Stimulated activated CD4-positive, alpha-beta T cell treated with anti-CD3 and anti-CD28 coated beads, Interleukin-15, amount 100 ng/mL, for 48 hours (primary cell): Measurements from ENCODE around the gene MGAT3.
"Not testable (repeated sequence)": the region's sequence is repeated elsewhere in the genome, so short reads cannot be mapped to it uniquely, and the experiment has no call there.

Source experiments
- DNase-seq, 2 donors: peaks; one replicate each; pipeline ENCODE4 v3.0.0-alpha.2; 2020; ENCODE audit warnings: low read depth in 2 of 2

The MGAT3 gene

GRCh38 chr22:39490135-39490798, 33.5 kb downstream of the MGAT3 start:
- peak; percentile 68 to 74 for DNase-seq

DNA sequence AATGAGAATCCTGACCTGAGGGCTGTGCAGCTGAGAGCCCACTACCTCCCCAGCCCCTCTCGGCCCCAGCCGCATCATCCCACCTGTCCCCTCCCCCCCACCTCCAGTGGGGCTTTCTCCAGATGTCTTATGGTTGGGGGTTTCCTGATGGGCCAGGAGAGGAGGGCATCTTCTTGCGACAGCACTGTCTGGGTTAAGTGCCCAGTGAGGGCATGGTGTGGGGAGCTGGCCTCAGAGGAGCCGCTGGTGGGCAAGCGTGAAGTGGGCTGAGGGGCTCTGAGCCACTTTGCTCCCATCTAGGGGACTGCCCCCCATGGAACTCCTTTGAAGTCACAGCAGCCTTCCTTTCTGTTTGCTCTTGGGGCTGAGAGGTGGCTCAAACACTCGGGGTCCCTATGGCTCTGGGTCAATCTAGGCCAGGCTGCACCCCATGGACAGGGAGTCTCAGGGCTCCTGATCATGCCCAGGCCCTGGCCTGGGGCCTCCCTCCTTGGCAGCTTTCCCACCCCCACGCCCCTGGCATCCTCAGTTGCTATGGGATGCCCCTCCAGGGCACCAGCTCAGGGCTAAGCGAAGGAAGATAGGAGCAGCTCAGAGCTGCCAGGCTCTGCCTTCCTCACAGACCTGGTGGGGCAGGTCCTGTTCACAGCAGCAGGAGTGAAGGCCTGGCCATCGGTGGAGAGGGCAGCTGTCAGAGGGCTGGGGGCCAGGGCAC, 34.3 kb downstream of the MGAT3 start:
- no peak for DNase-seq

DNA sequence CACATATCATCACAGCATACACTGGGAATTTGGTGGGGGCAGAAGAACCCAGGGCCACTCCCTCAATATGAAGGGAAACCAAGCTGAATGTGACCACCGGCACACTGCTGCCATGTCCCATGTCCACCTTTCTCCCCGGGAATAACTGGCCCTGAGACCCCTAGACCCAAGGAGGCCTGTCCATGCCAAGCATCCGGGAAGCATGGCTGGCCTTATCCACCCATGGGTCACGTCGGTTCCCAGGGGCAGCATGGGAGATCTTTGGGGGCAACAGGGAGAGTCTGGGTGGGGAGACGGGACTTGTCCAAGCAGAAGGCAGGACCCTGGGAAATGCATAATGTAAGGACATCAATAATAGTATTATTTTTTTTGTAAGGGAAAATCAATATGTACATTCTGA, 34.9 kb downstream of the MGAT3 start:
- DNase-seq = no peak

DNA sequence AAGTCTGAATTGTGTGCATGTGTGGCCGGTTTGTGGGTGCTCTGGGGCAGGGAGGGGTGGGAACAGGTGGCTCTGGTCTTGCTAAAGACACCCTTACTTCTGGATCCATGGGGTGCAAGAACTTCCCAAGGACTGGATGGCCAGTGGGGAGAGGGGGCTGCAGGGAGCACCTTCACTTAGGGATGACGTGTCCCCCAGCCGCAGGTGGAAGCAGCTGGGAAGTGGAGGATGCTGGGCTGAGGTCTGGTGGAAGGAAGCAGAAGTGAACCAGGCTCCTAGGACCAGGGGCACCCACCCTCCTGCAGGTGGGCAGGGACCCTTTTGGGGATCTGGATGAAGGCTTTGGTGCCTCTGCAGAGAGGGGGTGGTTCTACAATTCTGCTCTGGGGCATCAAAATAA, 35.4 kb downstream of the MGAT3 start:
- DNase-seq = no peak

DNA sequence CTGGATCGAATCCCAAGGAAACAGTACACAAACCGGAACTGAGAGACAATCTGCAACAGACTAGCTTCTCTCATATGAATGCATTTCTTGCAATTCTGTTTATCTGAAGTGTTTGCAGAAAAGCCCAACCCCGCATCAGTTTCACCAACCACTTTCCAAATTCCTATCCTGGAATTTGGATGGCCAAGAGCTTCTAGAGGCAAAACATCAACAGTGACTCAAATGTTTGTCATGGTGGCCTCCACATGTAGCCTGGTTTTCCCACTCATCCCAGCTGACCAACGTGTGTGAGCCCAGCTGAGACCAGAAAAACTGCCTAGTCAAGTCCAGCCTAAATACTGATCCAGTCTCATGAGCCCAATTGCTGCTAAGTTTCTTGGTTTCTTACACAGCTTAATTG, 36.9 kb downstream of the MGAT3 start:
- DNase-seq = no peak

DNA sequence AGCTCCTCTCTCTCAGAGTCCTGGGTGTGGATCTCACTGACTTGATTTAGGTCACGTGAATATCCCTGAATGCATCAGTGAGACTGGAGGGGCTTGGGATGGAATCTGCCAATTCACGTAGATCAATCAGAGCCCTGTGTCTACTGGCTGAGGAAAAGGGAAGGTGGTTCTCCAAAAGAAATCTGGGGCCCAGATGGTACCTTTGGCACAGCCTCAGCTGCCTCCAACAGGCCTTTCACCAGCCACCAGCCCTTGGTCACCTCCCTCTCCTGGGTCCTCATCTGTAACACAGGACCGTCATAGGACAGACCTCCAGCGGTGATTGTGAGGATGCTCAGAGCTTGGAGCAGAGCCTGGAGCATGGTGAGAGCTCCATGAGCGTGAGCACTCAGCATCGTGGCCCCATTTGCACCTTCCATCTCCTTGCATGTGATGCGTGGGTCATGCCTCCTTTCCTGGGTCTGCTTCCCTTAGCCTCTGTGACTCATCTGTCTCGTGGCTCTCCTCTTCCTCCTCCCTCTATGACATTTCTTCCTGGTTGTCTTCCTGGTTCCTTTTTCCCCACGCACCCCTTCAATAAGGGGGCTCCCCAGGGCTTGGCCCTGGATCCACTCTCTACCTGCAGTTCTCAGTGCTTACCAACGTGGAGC, 37.8 kb downstream of the MGAT3 start:
- no peak for DNase-seq

DNA sequence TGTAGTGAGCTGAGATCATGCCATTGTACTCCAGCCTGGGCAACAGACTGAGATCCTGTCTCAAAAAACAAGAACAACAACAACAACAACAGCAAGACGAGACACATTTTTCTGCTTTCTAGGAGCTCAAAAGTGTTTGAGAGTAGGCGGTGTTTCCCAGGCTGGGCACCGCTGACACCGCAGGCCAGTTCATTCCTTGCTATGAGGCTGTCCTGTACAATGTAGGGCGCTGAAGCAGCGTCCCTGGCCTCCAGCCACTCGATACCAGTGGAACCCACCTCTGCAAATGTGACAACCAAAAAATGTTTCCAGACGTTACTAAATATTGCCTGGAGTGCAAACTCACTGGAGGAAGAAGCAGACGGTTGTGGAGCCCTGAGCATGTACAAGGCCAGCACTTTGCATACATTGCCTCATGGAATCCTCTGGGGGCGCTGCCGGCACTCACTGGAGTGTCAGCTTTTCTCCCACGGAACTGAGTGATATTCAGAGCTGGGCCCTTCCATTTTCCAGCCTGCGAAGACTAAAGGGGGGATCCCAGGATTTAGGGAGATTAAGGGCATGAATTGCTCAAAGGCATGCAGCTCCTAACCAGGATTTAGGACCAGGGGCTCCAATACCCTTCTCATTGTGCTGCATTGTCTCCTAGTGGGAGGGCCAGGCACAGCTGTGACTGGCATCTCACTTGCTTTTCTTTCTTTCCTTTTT, 39.5 kb downstream of the MGAT3 start:
- DNase-seq = peak; percentile 48 to 55

DNA sequence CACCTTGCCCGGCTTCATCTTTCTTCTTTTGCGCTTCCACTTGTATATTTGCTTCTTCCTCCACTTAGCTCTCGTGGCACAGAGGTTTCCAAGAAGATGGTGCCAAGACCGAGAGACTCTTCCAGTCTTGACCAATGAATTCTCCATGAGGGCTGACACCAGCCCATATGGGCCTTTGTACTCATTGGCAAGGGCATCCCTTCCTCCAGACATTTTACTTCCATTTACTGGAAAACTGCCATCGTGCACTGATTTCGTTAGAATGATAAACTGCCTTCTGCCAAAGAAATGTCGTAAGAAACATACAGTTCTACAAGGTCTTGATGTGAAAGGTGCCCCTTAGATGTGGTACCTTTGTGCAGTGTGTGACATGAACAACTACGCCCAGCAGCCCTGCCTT, 40.6 kb downstream of the MGAT3 start:
- DNase-seq = no peak

DNA sequence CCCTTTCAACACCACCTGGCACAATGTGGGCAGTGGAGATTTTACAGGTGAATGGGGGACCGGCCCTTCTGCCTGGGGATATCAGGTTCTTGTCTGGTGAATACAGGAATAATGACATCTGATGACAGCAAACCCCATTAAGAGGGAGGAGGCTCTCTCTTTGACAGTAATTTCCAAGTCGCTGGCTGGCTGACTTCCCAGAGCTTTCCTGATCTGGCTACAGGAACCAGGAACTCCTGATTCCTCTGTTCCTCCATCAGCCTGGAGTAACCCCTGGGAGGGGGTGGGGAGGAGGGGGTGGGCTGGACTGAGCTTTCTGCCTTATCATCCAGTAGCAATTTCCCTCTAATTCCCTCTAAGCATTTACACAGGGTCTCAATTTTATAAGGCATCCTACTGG, 41.6 kb downstream of the MGAT3 start:
- no peak for DNase-seq

DNA sequence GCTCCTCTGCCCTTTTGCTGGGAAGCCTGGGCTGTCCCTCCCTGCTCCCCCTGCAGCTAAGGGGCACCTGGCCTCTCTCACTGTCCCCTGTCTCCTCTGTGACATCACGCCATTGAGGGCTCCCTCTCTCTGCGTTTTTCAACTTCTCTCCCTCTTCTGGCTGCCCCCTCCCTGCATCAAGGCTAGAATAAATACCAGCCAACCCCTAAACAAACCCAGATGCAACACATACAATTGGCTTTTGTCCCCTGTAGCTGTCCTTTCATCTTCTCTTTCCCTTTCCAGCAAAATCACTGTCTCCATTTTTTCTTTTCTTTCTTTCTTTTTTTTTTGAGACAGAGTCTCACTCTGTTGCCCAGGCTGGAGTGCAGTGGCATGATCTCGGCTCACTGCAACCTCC, 42.0 kb downstream of the MGAT3 start:
- DNase-seq = no peak

- no peak for DNase-seq
These were observed 43.3 kb downstream of the MGAT3 start for GRCh38 chr22:39500101-39500500.

- DNase-seq = no peak
These were observed 44.9 kb downstream of the MGAT3 start for GRCh38 chr22:39501644-39502108.

DNA sequence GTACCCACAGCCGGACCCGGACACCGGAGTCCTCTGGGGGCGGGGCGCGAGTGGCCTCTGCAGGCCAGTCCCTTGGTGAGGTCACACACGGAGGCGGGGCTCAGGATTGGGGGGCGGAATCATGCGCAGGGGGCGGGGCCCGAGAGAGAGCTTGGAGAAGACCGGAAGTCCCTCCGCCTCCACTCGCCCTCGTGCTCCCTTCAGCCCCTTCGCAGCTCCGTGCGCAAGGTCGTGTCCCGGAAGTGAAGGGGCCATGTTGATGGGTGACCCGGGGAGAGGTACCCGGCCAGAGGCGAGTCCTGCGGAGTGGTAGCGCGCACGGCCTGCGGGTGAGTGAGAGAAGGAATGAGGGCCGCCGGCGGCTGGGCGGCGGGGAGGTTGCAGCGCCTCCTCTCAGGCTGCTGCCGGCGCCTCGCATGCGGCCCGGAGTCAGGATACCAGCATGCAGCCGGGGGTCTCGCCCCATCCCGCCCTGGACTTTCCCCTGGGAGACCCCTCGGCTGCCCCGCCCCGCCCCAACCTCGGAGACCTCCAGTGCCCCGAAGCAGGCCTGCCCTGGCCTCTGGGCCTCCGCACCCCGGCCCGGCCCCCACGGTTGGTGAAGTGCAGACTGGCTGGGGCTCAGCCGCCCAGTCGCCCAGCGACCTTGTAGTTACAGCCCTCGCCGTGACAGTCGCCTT, 45.4 kb downstream of the MGAT3 start, which contains the start of gene MIEF1:
MIEF1 (plus strand) TSS at position 182 of the 680 bp plus-strand sequence. CDS start 9,005 bp downstream, outside the sequence.
- DNase-seq = peak; percentile 91 to 92

GRCh38 chr22:39502789-39503409, 46.1 kb downstream of the MGAT3 start:
- DNase-seq = no peak

GRCh38 chr22:39503630-39504029, 46.8 kb downstream of the MGAT3 start:
- no peak for DNase-seq

GRCh38 chr22:39504071-39504470, 47.3 kb downstream of the MGAT3 start:
- no peak for DNase-seq

DNA sequence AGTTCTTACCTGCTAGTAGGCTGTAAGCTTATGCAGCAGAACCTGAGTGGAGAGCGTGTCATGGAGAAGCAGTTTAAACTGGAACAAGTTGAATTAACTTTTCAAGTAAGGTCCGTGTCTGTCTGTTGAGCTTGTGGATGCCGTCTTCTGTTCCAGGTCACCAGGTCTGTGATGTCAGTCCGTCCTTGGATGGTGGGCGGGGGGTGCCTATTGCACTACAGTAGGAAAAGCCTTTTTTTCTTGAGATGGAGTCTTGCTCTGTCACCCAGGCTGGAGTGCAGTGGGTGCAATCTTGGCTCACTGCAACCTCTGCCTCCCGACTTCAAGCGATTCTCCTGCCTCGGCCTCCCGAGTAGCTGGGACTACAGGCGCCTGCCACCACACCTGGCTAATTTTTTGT, 50.2 kb downstream of the MGAT3 start:
- DNase-seq = not testable (repeated sequence)

DNA sequence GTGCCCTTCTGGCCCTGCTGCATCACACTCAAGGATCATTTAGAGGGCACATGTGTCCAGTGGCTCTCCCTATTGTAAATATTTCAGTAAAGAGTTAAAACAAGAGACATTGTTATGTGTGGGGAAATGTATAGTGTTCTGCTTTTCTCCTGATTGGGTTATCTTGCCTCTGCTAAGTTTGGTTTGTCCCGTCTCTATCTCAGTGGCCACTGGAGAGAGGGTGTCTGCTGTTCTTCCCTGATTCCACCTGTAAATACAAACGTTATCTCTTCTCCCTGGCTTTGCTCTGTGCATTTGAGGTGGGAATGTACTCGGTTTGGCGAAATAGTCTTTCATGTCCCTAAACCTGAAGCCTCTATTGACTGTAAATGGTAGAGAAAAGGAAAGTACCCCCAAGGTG, 51.6 kb downstream of the MGAT3 start:
- DNase-seq = no peak

DNA sequence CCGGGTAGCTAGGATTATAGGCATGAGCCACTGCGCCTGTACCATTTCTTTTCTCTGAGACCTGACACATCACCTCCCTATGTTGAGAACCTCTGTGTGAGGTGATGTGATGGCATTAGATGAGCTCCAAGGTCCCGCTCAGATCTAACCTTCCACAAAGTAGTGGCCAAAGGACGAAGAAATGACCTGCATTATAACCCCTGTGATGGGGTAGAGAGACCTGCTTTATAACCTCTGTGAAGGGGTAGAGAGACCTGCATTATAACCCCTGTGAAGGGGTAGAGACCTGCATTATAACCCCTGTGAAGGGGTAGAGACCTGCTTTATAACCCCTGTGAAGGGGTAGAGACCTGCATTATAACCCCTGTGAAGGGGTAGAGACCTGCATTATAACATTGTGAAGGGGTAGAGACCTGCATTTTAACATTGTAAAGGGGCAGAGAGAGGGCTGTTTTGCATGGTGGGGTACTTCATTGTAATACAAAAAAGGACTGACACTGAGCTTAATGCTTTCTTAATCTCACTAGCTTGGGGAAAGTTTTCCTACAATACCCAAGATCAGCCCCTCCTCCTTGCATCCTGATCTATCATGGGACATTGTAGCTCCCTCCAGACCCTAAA, 53.8 kb downstream of the MGAT3 start:
- DNase-seq = no peak

DNA sequence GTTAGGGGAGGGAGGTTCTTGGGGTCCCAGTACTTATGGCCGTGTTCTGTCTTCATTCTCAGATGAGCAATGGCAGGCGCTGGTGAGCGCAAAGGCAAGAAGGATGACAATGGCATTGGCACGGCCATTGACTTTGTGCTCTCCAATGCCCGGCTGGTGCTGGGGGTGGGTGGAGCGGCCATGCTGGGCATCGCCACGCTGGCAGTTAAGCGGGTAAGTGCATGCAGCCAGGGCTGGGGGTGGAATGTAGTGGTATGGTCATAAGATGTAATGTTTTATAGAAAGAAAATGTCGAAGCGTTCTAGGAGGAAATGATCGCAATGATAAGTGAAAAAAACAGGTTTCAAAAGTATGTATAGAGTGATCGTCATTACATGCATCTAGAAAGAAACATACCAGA, 54.4 kb downstream of the MGAT3 start:
- no peak for DNase-seq

- no peak for DNase-seq
These were observed 55.2 kb downstream of the MGAT3 start for GRCh38 chr22:39512026-39512425.
